Astrocyte (in vitro differentiated cells and primary cell): Measurements from ENCODE around the gene GBA3. TPM values are rescaled to one million over a fixed set of nuclear protein-coding genes. Genes with fewer than 3 reads are reported as not detected.

Experiments
- DNase-seq: peaks from one replicate; pipeline ENCODE4 v3.0.0-alpha.2; 2010; ENCODE audit warnings: low read depth
- FAIRE-seq: peaks from 2 replicates; lab custom pipeline; 2011; peaks lifted over from hg19 to GRCh38; lab: Jason Lieb, UNC
- H2AFZ ChIP-seq: 2 replicates; pipeline ENCODE4 v1.6.0; 2012; ENCODE audit warnings: low read depth, low read length, inconsistent platforms
- H3K27ac ChIP-seq: 2 replicates; pipeline ENCODE4 v1.5.1; 2011; ENCODE audit warnings: low read depth, low read length, inconsistent platforms
- H3K27me3 ChIP-seq: 2 replicates; pipeline ENCODE4 v1.6.0; 2011; ENCODE audit warnings: low read length, inconsistent platforms; ENCODE audit not compliant: insufficient read depth
- H3K36me3 ChIP-seq: 2 replicates; pipeline ENCODE4 v1.5.1; 2011; ENCODE audit warnings: low read length, inconsistent platforms; ENCODE audit not compliant: insufficient read depth
- H3K4me1 ChIP-seq: 2 replicates; pipeline ENCODE4 v1.5.1; 2011; ENCODE audit warnings: low read length, inconsistent platforms; ENCODE audit not compliant: insufficient read depth
- H3K4me2 ChIP-seq: 2 replicates; pipeline ENCODE4 v1.6.0; 2012; ENCODE audit warnings: low read length, inconsistent platforms
- H3K4me3 ChIP-seq: 2 replicates; pipeline ENCODE4 v1.5.1; 2011; ENCODE audit warnings: low read depth, mild to moderate bottlenecking, low read length, inconsistent platforms; ENCODE audit not compliant: insufficient read depth
- H3K79me2 ChIP-seq: 2 replicates; pipeline ENCODE4 v1.6.0; 2012; ENCODE audit warnings: mild to moderate bottlenecking, low read length, inconsistent platforms; ENCODE audit not compliant: insufficient read depth
- H3K9ac ChIP-seq: 2 replicates; pipeline ENCODE4 v1.6.0; 2012; ENCODE audit warnings: mild to moderate bottlenecking, low read length, inconsistent platforms
- H3K9me3 ChIP-seq: 2 replicates; pipeline ENCODE4 v1.5.1; 2012; ENCODE audit warnings: low read depth, mild to moderate bottlenecking, low read length, inconsistent platforms; ENCODE audit not compliant: insufficient read depth
- H4K20me1 ChIP-seq: 2 replicates; pipeline ENCODE4 v1.6.0; 2012; ENCODE audit warnings: low read length, inconsistent platforms; ENCODE audit not compliant: insufficient read depth
- H3K27ac Mint-ChIP-seq: one replicate; pipeline ENCODE4 v1.8.0; 2021; ENCODE audit warnings: mild to moderate bottlenecking, mixed read lengths; ENCODE audit not compliant: unreplicated experiment
- H3K27me3 Mint-ChIP-seq: one replicate; pipeline ENCODE4 v1.8.0; 2021; ENCODE audit warnings: low read depth, mixed read lengths; ENCODE audit not compliant: unreplicated experiment
- H3K36me3 Mint-ChIP-seq: one replicate; pipeline ENCODE4 v1.8.0; 2021; ENCODE audit warnings: low read depth, mixed read lengths; ENCODE audit not compliant: unreplicated experiment
- H3K4me1 Mint-ChIP-seq: one replicate; pipeline ENCODE4 v1.8.0; 2021; ENCODE audit warnings: low read depth, mixed read lengths; ENCODE audit not compliant: unreplicated experiment
- H3K4me3 Mint-ChIP-seq: one replicate; pipeline ENCODE4 v1.8.0; 2021; ENCODE audit warnings: mild to moderate bottlenecking, moderate library complexity, mixed read lengths; ENCODE audit not compliant: unreplicated experiment
- H3K9me3 Mint-ChIP-seq: one replicate; pipeline ENCODE4 v1.8.0; 2021; ENCODE audit warnings: mild to moderate bottlenecking, mixed read lengths; ENCODE audit not compliant: unreplicated experiment
- CTCF ChIP-seq: IDR thresholded peaks from 2 replicates; pipeline ENCODE4 v1.5.1; 2011; ENCODE audit warnings: low read depth, mild to moderate bottlenecking, inconsistent platforms, low read length, moderate library complexity; ENCODE audit not compliant: insufficient read depth
- EZH2 ChIP-seq: IDR thresholded peaks from 2 replicates; pipeline ENCODE4 v1.6.1; 2012; ENCODE audit warnings: mild to moderate bottlenecking, low read length, inconsistent platforms; ENCODE audit not compliant: insufficient read depth
- total RNA-seq: library from RNA; stranded (reverse); gene quantifications from 2 replicates; pipeline ENCODE4 v1.2.1, GENCODE V29; 2021

GBA3 gene
- total RNA-seq, 1 donor from 2014 or later, result not detected

GRCh38 chr4:22739968-22740367 lies 47.2 kb downstream of the GBA3 start:
- no peak for FAIRE-seq
- H3K4me2 ChIP-seq, result no peak overlapping the region
- H3K9me3 Mint-ChIP-seq, result no peaks in the 10 kb centered on the region

GRCh38 chr4:22741744-22742143 lies 49.0 kb downstream of the GBA3 start:
- no peak overlapping the region for H2AFZ ChIP-seq
- Mint-ChIP-seq H3K27me3 (no peaks in the 10 kb centered on the region), H3K36me3 (no peaks in the 10 kb centered on the region), H3K27ac (no peak overlapping the region), H3K9me3 (no peaks in the 10 kb centered on the region), H3K4me1 (peaks cover 12% of the 10 kb centered on the region), H3K4me3 (no peak overlapping the region)
- no peaks in the 10 kb centered on the region for H3K9me3 ChIP-seq
- H3K9ac ChIP-seq, result no peak overlapping the region
- no peaks in the 10 kb centered on the region for H4K20me1 ChIP-seq
- H3K79me2 ChIP-seq, result no peaks in the 10 kb centered on the region
- H3K4me1 ChIP-seq, result no peaks in the 10 kb centered on the region
- no peak overlapping the region for H3K4me2 ChIP-seq
- H3K27me3 ChIP-seq, result no peaks in the 10 kb centered on the region
- no peaks in the 10 kb centered on the region for H3K36me3 ChIP-seq
- no peak overlapping the region for H3K4me3 ChIP-seq
- DNase-seq (no peak), FAIRE-seq (no peak)
- no peak overlapping the region for H3K27ac ChIP-seq
- TF ChIP-seq CTCF, result no peak
- no peak for TF ChIP-seq EZH2

More at GRCh38 chr4:22739968-22740367, 47.2 kb downstream of the GBA3 start:
- Mint-ChIP-seq H3K27me3 (no peaks in the 10 kb centered on the region), H3K27ac (no peak overlapping the region), H3K4me3 (no peak overlapping the region), H3K36me3 (no peaks in the 10 kb centered on the region), H3K4me1 (peaks cover 10% of the 10 kb centered on the region)
- H4K20me1 ChIP-seq, result no peaks in the 10 kb centered on the region
- no peak overlapping the region for H3K9ac ChIP-seq
- no peaks in the 10 kb centered on the region for H3K9me3 ChIP-seq
- H3K27ac ChIP-seq, result no peak overlapping the region
- H3K27me3 ChIP-seq, result no peaks in the 10 kb centered on the region
- H3K4me1 ChIP-seq, result no peaks in the 10 kb centered on the region
- DNase-seq, result no peak
- no peaks in the 10 kb centered on the region for H3K79me2 ChIP-seq
- H3K4me3 ChIP-seq, result no peak overlapping the region
- TF ChIP-seq EZH2, result no peak
- TF ChIP-seq CTCF, result no peak
- no peak overlapping the region for H2AFZ ChIP-seq
- H3K36me3 ChIP-seq, result no peaks in the 10 kb centered on the region

GRCh38 chr4:22743290-22743689 lies 50.6 kb downstream of the GBA3 start:
- peaks cover 12% of the 10 kb centered on the region for H3K4me1 Mint-ChIP-seq
- Histone ChIP-seq H4K20me1 (no peaks in the 10 kb centered on the region), H3K36me3 (no peaks in the 10 kb centered on the region), H3K27me3 (no peaks in the 10 kb centered on the region), H3K27ac (no peak overlapping the region), H3K79me2 (no peaks in the 10 kb centered on the region), H3K4me1 (no peaks in the 10 kb centered on the region), H2AFZ (no peak overlapping the region), H3K9me3 (no peaks in the 10 kb centered on the region), H3K4me3 (no peak overlapping the region), H3K9ac (no peak overlapping the region), H3K4me2 (no peak overlapping the region)
- no peak overlapping the region for H3K4me3 Mint-ChIP-seq
- no peaks in the 10 kb centered on the region for H3K36me3 Mint-ChIP-seq
- no peak for FAIRE-seq
- no peak for DNase-seq
- no peak overlapping the region for H3K27ac Mint-ChIP-seq
- TF ChIP-seq EZH2 (no peak), CTCF (no peak)
- no peaks in the 10 kb centered on the region for H3K27me3 Mint-ChIP-seq
- H3K9me3 Mint-ChIP-seq, result no peaks in the 10 kb centered on the region
